ENCODE data around the gene CDCA7L.

DNA sequence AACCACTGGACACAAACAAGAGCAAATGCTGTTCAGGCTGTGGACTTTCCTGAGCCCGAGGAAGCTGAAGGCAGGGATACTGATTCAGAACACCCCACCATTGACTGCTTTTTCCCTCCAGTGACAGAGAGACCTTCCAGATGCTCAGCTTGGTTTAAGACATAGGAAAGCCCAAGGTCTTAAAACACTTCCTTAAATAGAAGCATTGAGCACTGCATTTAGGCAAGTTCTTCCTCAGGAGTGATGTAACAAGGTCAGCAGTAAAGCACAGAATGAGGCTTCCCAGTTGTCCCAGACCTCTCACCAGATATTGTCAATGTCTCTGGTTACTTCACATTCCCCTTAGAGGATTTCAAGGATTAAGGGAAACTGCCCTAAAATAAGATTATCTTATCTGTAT, 19.6 kb upstream of the CDCA7L start:
- TF ChIP-seq CTCF (conservative IDR thresholded peaks at IDR 0.05; ENCODE audit: low read depth, low read length) (no peak), EZH2phosphoT487 (IDR thresholded peaks at IDR 0.05; ENCODE audit: borderline replicate concordance, low read length) (no peak), EZH2 (IDR thresholded peaks at IDR 0.05; ENCODE audit: low read length, unreplicated experiment) (no peak)

All from PC-3 (cell line).